HG03196 (cell line): ENCODE data around the gene PPP6R3.

ENCODE experiments used
- ATAC-seq: cut with Tn5 transposase; IDR thresholded peaks from one replicate; pipeline ENCODE4 v1.9.1; 2021; ENCODE audit not compliant: unreplicated experiment

The PPP6R3 gene

DNA sequence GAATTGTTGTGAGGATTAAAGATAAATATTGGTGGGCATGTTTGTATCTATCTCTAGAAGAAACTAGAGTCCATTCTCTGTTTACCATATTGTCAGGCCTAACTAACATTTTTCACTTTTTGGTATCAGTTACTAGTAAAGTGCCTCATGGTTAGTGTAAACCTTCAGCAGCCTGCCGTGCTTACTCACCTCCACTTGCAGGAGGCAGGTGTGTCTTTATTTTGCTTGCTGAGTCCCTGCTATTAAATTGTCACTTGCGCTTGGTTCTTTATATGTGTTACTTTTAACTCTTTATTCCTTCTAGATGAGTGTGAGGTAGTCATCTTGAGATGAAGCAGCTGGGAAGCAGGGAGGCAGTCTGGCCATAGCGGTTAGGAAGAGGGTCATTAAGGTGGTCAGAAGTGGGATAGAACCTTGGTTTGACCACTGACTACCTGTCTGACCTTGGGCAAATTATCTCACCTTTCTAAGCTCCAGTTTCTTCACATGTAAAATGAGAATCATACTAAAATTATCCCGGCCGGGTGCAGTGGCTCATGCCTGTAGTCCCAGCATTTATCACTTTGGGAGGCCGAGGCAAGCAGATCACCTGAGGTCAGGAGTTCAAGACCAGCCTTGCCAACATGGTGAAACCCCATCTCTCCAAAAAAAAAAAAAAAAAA, 21.2 kb downstream of the PPP6R3 start:
- no peak for ATAC-seq

DNA sequence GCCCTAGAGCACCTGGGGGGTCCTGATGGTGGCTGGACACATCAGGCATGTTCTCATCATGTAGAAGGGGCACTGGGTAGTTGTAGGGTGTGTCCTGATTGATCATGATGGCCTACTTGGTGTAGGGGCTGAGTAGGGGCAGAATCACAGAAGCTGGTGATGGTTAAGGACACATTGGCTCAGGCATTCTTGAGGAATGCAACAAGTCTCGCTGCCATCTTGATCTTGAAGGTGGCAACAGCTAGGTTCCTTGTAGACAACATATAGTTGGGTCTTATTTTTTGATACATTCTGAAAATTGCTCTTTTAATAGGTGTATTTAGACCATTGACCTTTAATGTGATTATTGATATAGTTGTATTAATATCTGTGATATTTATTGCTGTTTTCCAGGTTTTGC, 28.1 kb downstream of the PPP6R3 start:
- no peak for ATAC-seq

GRCh38 chr11:68495220-68495729, 34.7 kb downstream of the PPP6R3 start:
- ATAC-seq = no peak

DNA sequence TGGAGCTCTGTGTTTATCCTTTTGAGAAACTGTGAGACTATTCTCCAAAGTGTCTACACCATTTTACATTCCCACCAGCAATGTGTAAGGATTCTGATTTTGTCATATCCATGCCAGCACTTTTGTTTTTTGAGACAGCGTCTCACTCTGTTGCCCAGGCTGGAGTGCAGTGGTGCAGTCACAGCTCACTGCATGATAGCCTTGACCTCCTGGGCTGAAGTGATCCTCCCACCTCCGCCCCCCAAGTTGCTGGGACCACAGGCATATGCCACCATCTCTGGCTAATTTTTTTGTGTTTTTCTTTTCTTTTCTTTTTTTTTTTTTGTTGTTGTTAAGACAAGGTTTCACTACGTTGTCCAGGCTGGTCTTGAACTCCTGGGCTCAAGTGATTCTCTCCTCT, 35.3 kb downstream of the PPP6R3 start:
- ATAC-seq = no peak

- ATAC-seq = no peak
These were observed 37.2 kb downstream of the PPP6R3 start for GRCh38 chr11:68497761-68498160.

GRCh38 chr11:68498321-68498720, 37.8 kb downstream of the PPP6R3 start:
- no peak for ATAC-seq

- ATAC-seq = no peak
These were observed 38.6 kb downstream of the PPP6R3 start for GRCh38 chr11:68498903-68499883.

DNA sequence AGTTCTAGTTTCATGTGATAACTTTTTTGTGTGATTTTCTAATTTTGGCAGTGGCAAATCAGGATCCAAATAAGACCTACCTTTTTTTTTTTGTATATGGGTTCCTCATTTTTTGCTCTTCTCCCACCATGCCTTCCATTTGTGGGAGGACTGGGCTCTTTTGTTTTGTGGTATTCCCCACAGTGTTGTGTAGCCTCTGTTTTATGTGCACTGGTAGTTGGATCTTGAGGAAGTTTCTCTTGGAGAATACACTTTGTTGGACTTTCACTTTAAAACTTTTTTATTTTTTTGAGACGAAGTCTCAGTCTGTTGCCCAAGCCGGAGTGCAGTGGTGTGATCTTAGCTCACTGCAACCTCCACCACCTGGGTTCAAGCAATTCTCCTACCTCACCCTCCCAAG, 39.7 kb downstream of the PPP6R3 start:
- no peak for ATAC-seq

GRCh38 chr11:68501813-68502212, 41.3 kb downstream of the PPP6R3 start:
- no peak for ATAC-seq

DNA sequence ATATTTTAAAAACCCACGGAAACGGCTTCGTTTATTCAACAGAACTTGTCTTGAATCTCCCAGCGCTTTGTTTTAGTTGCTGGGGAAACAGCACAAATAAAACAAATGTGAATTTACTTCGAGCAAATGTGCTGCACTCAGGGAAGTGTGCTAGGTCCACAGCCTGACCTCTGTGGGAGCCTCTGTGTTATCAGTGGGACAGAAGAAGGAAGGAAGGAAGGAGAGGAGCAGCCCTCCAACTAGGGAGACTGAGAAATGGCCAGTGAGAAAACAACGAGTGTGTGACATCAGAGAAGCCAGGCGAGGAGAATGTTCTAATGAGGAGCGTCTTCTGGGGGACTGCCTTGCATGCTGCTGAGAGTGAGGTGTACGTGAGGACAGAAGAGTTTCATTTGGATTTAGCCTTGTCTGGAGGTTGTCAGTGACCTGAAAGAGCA, 42.7 kb downstream of the PPP6R3 start:
- no peak for ATAC-seq

DNA sequence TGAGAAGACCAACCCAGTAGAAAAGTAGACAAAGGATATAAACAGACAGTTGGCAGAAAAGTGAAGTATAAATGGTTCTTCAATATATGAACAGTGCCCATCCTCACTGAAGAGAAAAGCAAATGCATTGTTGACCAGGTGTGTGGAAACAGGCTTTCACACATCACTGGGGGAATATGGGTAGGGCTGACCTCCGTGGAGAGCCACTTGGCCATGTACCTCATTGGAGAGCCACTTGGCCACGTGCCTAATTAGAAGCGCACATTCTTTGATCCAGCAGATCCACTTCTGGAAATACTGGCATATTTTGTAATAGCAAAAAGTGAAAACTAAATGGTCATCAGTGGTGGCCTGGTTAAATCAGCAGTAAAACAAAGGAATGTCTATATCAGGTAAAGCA, 43.2 kb downstream of the PPP6R3 start:
- no peak for ATAC-seq

DNA sequence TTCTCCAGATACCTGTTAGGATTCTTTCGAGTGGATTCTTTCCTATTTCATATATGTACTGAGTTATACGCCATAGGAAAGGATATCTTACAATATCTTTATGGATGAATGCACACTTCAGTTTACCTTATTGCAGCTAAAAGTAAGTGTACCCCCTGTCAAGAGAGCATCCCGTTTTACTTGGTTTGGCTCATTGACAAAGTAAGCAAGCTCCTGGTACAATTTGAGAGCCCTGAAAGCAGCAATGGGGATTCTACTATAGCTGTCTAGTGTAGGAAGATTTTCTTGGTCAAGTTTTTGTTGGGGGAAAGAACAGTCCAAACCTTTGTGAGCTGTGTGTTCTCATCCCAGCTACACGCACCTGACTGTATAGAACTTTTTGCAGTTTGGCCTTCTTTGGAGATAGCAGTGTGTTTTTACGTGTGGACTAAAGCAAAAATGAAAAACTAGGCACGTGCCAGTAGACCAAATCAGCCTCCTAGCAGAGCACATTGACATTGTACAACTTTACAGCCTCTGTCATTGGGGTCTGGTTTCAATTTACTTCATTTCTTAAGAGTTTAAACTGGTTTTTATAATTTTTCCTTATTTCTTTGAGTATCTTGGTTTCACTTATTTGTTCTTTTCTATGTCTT, 44.0 kb downstream of the PPP6R3 start:
- ATAC-seq = no peak

- no peak for ATAC-seq
These were observed 45.0 kb downstream of the PPP6R3 start for GRCh38 chr11:68505596-68505995.

- no peak for ATAC-seq
These were observed 46.4 kb downstream of the PPP6R3 start for GRCh38 chr11:68506908-68507307.

- no peak for ATAC-seq
These were observed 47.9 kb downstream of the PPP6R3 start for GRCh38 chr11:68508425-68508824.

DNA sequence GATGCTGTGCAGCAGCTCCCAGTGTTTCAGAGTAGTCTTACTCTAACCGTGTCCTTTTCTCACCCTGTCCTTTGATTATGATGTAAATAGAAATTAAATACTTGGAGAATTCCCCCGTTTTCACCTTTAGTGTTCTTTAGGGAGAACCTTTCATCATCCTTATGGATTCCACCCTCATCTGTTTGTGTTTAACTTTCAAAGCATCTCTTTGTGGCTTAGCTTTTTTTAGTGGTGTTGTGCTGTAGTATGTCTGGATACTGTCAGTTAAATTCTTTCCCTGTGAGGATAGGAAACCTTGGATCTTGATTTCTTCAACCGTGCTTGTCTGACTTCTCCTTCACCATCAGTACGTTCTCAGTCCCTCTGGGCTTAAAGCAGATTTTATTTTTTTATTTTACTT, 48.5 kb downstream of the PPP6R3 start:
- ATAC-seq = no peak

GRCh38 chr11:68513930-68514487, 53.5 kb downstream of the PPP6R3 start:
- no peak for ATAC-seq

- ATAC-seq = no peak
These were observed 56.7 kb downstream of the PPP6R3 start for GRCh38 chr11:68517121-68517741.

DNA sequence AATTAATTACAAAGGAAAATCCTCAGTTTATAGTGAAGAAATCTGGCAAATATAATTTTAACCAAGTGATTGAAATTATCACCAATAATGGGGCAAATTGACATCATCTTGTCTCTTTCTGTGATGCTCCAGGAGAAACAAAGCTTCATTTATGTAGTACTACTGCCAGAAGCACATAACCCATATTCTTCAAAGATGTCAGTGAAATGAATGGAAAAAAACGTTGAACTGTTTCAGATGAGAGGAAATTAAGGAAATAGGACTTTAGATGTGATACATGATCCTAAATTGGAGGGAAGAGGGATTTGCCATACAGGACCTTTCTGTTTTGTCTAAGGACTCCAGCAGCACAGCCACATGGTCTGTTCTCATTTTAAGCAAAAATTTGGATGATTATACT, 57.6 kb downstream of the PPP6R3 start:
- no peak for ATAC-seq

GRCh38 chr11:68521969-68522652, 61.6 kb downstream of the PPP6R3 start:
- ATAC-seq = no peak
